Measurements from ENCODE around the gene ZNF649. TPM values are rescaled to one million over a fixed set of nuclear protein-coding genes. Genes with fewer than 3 reads are reported as not detected.

ZNF649 gene
- total and polyA plus RNA-seq, 2 of the 13 experiments (the other 11 are each of a cell fraction or from before 2014, with no cell fraction given): 3.0 to 13.4 TPM

- TF ChIP-seq DRAP1 (CRISPR knock-in tag; IDR thresholded peaks at IDR 0.05) (0 out of 2 replicates have a peak, but pooled peaks have one; percentile 34), EHMT2 (IDR thresholded peaks at IDR 0.05; ENCODE audit: borderline replicate concordance, low read depth, low read length) (no peak; the same call in 1 of the 2 replicates), ZNF24 (IDR thresholded peaks at IDR 0.05) (no peak), PBX2 (CRISPR knock-in tag; IDR thresholded peaks at IDR 0.05) (peak; percentile 90), IRF1 (CRISPR knock-in tag; IDR thresholded peaks at IDR 0.05; ENCODE audit: low read depth) (no peak), ZNF7 (CRISPR knock-in tag; IDR thresholded peaks at IDR 0.05) (no peak), NRL (CRISPR knock-in tag; IDR thresholded peaks at IDR 0.05; ENCODE audit: borderline replicate concordance) (no peak), NFE2 (CRISPR knock-in tag; IDR thresholded peaks at IDR 0.05) (no peak), ZNF546 (CRISPR knock-in tag; conservative IDR thresholded peaks at IDR 0.05) (no peak), POLR2AphosphoS5 (IDR thresholded peaks at IDR 0.05; ENCODE audit: low read depth, low read length) (peak; percentile 54), CHD4 (IDR thresholded peaks at IDR 0.05; ENCODE audit: borderline replicate concordance, low read length) (peak; percentile 69; the same call in 1 of the 2 replicates), DR1 (CRISPR knock-in tag; IDR thresholded peaks at IDR 0.05) (no peak), HOXA3 (CRISPR knock-in tag; IDR thresholded peaks at IDR 0.05) (peak; percentile 38; the same call in 1 of the 2 replicates), FOXO4 (CRISPR knock-in tag; conservative IDR thresholded peaks at IDR 0.05) (no peak), TGIF2 (CRISPR knock-in tag; IDR thresholded peaks at IDR 0.05) (no peak), SALL1 (CRISPR knock-in tag; IDR thresholded peaks at IDR 0.05) (peak; percentile 66; the same call in 1 of the 2 replicates), ZNF142 (CRISPR knock-in tag; IDR thresholded peaks at IDR 0.05) (no peak), FOXO1 (CRISPR knock-in tag; IDR thresholded peaks at IDR 0.05) (no peak), ATM (IDR thresholded peaks at IDR 0.05; ENCODE audit: borderline replicate concordance) (no peak), ZNF678 (CRISPR knock-in tag; IDR thresholded peaks at IDR 0.05) (no peak)
These were observed 22.2 kb upstream of the ZNF649 start, which contains the start of gene ZNF613 (continued) for GRCh38 chr19:51926784-51927741.
